Heart left ventricle (tissue), 16 donors: Measurements from ENCODE around the gene FXYD5. TPM values are rescaled to one million over a fixed set of nuclear protein-coding genes. Genes with fewer than 3 reads are reported as not detected.

Experiments
- ATAC-seq, 4 donors: fragments of 200-7000 bp; cut with Tn5 transposase; one replicate each; pipeline ENCODE4 v1.9.1; 2020 to 2022; ENCODE audit warnings: moderate library complexity in 4 of 4, mild to moderate bottlenecking in 3 of 4, moderate number of reproducible peaks in 1 of 4
- DNase-seq, 5 donors: peaks; one replicate each; pipeline ENCODE4 v3.0.0-alpha.2; 2020
- H3K27ac ChIP-seq, 12 donors: fragments of 200-600 bp; sonication (generic) in 4 of 12; one replicate each; pipeline versions ENCODE4 v1.5.0 to v1.8.0; 2016 to 2022; ENCODE audit warnings: mild to moderate bottlenecking in 2 of 12
- H3K27me3 ChIP-seq, 9 donors: fragments of 200-600 bp; sonication (generic) in 2 of 9; one replicate each; pipeline versions ENCODE4 v1.5.1 to v1.8.0; 2016 to 2022; ENCODE audit warnings: mild to moderate bottlenecking in 3 of 9
- H3K36me3 ChIP-seq, 9 donors: fragments of 200-600 bp; sonication (generic) in 2 of 9; one replicate each; pipeline versions ENCODE4 v1.5.0 to v1.8.0; 2018 to 2022; ENCODE audit warnings: mild to moderate bottlenecking in 2 of 9
- H3K4me1 ChIP-seq, 12 donors: fragments of 200-600 bp; sonication (generic) in 4 of 12; one replicate each; pipeline versions ENCODE4 v1.5.0 to v1.8.0; 2016 to 2022; ENCODE audit warnings: mild to moderate bottlenecking in 3 of 12
- H3K4me3 ChIP-seq, 12 donors: fragments of 200-600 bp; sonication (generic) in 4 of 12; one replicate each; pipeline versions ENCODE4 v1.5.0 to v1.8.0; 2017 to 2022; ENCODE audit warnings: mild to moderate bottlenecking in 9 of 12, moderate library complexity in 4 of 12
- H3K9me3 ChIP-seq, 12 donors: fragments of 200-600 bp; sonication (generic) in 4 of 12; one replicate each; pipeline versions ENCODE4 v1.5.0 to v1.8.0; 2016 to 2022; ENCODE audit warnings: mild to moderate bottlenecking in 1 of 12
- CTCF ChIP-seq, 12 donors: fragments of 200-600 bp; sonication (generic) in 4 of 12; IDR thresholded peaks; one replicate each; pipeline versions ENCODE4 v1.5.0 to v1.8.0; 2018 to 2022; ENCODE audit warnings: antibody characterized with exemption in 12 of 12, mild to moderate bottlenecking in 5 of 12
- POLR2A ChIP-seq, 2 donors: fragments of 450-650 bp; IDR thresholded peaks; one replicate each; pipeline ENCODE4 v1.6.1; 2017; ENCODE audit warnings: antibody characterized with exemption in 2 of 2, mild to moderate bottlenecking in 2 of 2, moderate library complexity in 2 of 2
- WGBS, 4 donors: extraction: QIAGEN DNeasy Blood & Tissue Kit in 2 of 4; methylation state at CpG; one replicate each; pipeline versions ENCODE4 v1.1.5 to v1.1.7; 2013 to 2018; 5-methylcytosine and 5-hydroxymethylcytosine counted together
- intact Hi-C, 10 donors: fragments of 100-400 bp; cut with DNase I; formaldehyde crosslinking; loops; one replicate each; pipeline versions ENCODE4 v1.11.1 to v1.14.2; 2022
- polyA plus RNA-seq, 2 donors: library from polyadenylated mRNA; stranded (reverse); fragments of 200-250 nt; gene quantifications; one replicate each; pipeline ENCODE4 v1.2.3, GENCODE V29; 2013
- total RNA-seq, 9 donors: library from RNA; depleted of rRNA in 2 of 9; stranded (reverse); fragments of >200 nt in 2 of 9; fragmentation: NEBNext Ultra II Directional in 3 of 9; extraction: Animal tissue kit (Norgen Biotek cat#: 25700) in 3 of 9; gene quantifications; one replicate each; pipeline versions ENCODE4 v1.1.0 to v1.2.4, GENCODE V29; 2016 to 2023
- donor health status: ischemic (EF 13 %, LVEDD 7.1; RV severe dilation, severe dysfunction).
- donor health status: healthy with polysubstance abuse.
- donor health status: DM: no; HTN: yes; CAD: no.
- donor health status: DM: no; HTN: no; CAD: no.
- donor health status: ischemic (EF 25% LVEDD 6.9; RV normal size, moderate dysfunction).
- donor health status: ischemic (EF 25% LVEDD 5.7; RV mildly dilated, moderate dysfunction).
- donor health status: healthy.
- donor health status: DM: yes; HTN: yes; CAD: no.
- donor health status: ischemic (EF 35%, LVEDD 5.7; RV mildly dilated, moderate dysfunction).
- donor health status: nonischemic (EF 11% LVEDD 7.7; RV severe dilation, severe dysfunction).
- donor health status: DM: yes; HTN: yes; CAD: no.
- donor health status: PGD.
- donor health status: ischemic (EF 29% LVEDD 5.4; RV normal size, mild dysfunction).
- donor health status: nonischemic (EF 23%, LVEDD 6.1; RV moderate dilation, normal function).

FXYD5 gene
- total and polyA plus RNA-seq, 11 donors, result 15.3 to 87.9 (median 25.6) TPM

DNA sequence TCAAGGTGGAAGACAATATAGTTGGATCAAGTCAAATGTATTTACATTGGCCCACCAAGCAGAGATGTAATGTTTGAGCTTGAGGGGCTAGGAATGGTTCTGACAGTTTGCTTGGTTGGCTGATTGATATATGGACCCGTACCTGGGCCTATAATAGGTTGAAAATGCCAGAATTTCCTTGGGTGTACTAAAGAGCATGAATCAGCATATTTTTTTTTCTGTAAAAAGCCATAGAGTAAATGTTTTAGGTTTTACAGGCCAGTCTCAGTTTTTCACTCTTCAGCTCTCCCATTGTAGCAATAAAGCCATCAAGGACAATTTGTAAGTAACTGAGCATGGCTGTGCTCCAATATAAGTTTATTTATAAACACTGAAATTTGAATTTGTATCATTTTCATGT lies 26.9 kb downstream of the FXYD5 start:
- ATAC-seq (no peak), DNase-seq (no peak)
- intact Hi-C loops, result no loop called here
- TF ChIP-seq CTCF (IDR thresholded peaks at IDR 0.05) (no peak), POLR2A (IDR thresholded peaks at IDR 0.05) (no peak)
- Histone ChIP-seq H3K9me3 (peaks cover 0 to 17% (median 3%) of the 10 kb centered on the region in 12 donors), H3K4me3 (no peak overlapping the region), H3K27me3 (peaks cover 0 to 4% (median 0%) of the 10 kb centered on the region in 9 donors), H3K27ac (no peak overlapping the region), H3K36me3 (no peaks in the 10 kb centered on the region), H3K4me1 (no peaks in the 10 kb centered on the region)
- 75 to 100% (median 87%) methylated on average over 1 of the region's 1 CpG for WGBS, 4 donors

DNA sequence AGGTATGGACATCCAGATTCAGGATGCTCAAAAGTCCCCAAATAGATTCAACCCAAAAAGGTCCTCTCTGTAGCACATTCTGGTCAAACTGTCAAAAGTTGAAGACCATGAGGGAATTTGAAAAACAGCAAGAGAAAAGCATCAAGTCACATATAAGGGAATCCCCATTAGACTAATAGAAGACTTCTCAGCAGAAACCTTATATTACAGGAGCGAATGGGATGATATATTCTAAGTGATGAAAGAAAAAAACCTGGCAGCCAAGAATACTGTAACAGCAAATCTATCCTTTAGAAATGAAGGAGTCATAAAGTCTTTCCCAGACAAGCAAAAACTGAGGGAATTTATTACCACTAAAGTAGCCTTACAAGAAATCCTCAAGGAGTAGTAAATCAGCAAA lies 29.7 kb downstream of the FXYD5 start:
- intact Hi-C loops, result no loop called here
- Histone ChIP-seq H3K27ac (no peak overlapping the region), H3K4me3 (no peak overlapping the region), H3K36me3 (no peaks in the 10 kb centered on the region), H3K27me3 (no peaks in the 10 kb centered on the region), H3K4me1 (no peaks in the 10 kb centered on the region), H3K9me3 (peaks cover 0 to 17% (median 3%) of the 10 kb centered on the region in 12 donors)
- no peak for TF ChIP-seq CTCF (IDR thresholded peaks at IDR 0.05)
- no peak for TF ChIP-seq POLR2A (IDR thresholded peaks at IDR 0.05)
- WGBS, 4 donors, result 83 to 93% (median 89%) methylated on average over 1 of the region's 1 CpG
- no peak for DNase-seq
- ATAC-seq, result no peak

GRCh38 chr19:35184884-35185283 lies 30.3 kb downstream of the FXYD5 start:
- no peak for DNase-seq
- no peaks in the 10 kb centered on the region for H3K36me3 ChIP-seq
- no peak for TF ChIP-seq POLR2A (IDR thresholded peaks at IDR 0.05)
- TF ChIP-seq CTCF (IDR thresholded peaks at IDR 0.05), result no peak
- peaks cover 0 to 17% (median 3%) of the 10 kb centered on the region in 12 donors for H3K9me3 ChIP-seq
- whole genome bisulfite sequencing, 4 donors, result 75 to 79% (median 76%) methylated on average over 2 of the region's 2 CpGs
- ATAC-seq, result no peak
- no peaks in the 10 kb centered on the region for H3K27me3 ChIP-seq
- H3K4me3 ChIP-seq, result no peak overlapping the region
- no peaks in the 10 kb centered on the region for H3K4me1 ChIP-seq
- H3K27ac ChIP-seq, result no peak overlapping the region
- intact Hi-C loops, result no loop called here

DNA sequence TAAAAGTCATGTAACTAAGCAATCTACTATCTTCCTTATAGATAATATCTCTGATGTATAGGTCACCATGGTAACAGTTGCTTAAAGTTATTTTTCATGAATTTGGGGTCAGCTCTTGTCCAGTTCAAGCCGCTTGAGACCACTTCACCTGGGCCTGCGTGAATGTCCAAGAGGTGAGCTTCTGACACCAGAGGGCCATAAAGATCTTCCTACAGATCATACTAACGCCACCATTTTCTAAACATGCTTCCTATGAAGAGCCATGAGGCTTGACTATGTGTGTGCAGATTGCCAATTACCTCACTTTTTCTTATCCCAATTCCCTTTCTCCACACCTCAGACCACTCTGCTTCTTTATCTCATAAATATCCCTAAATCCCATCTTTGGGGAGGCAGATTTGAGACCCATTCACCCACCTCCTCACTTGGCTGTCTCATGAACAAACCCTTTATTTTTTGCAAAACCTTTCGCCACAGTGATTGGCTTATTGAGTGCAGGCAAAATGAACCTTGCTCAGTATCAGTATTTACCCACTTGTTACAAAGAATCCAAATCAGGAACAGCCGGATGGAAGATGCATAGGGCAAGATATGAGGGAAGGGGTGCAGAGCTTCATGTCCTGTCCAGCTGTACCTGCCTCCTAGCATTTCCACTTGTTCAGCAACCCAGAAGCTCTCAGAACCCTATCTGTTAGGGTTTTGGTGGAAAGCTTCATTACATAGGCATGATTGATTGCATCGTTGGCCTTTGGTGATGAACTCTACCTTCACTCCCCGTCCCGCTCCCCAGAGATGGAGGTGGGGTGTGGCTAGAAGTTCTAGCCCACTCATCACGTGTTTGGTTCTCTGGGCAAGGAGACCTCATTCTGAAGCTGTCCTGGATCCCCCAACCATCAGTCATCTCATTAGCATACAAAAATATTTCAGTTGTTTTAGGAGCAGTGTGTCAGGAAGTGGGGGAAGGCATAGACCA lies 39.8 kb downstream of the FXYD5 start:
- Histone ChIP-seq H3K4me3 (no peak overlapping the region), H3K27ac (no peak overlapping the region), H3K9me3 (peaks cover 0 to 11% (median 0%) of the 10 kb centered on the region in 12 donors), H3K36me3 (no peaks in the 10 kb centered on the region), H3K4me1 (no peaks in the 10 kb centered on the region), H3K27me3 (no peaks in the 10 kb centered on the region)
- 60 to 79% (median 75%) methylated on average over 9 of the region's 9 CpGs for WGBS, 4 donors
- no peak for ATAC-seq
- no peak for TF ChIP-seq CTCF (IDR thresholded peaks at IDR 0.05)
- TF ChIP-seq POLR2A (IDR thresholded peaks at IDR 0.05), result no peak
- no peak for DNase-seq
- intact Hi-C loops, result no loop called here
